Caco-2 (cell line): ENCODE measurements around the gene ZNF235. TPM values are rescaled to one million over a fixed set of nuclear protein-coding genes. Genes with fewer than 3 reads are reported as not detected.

Source experiments
- BruUV-seq: library from RNA; stranded (reverse); fragments of 400-500 nt; replicated peaks from 2 replicates; lab custom pipeline; 2021; lab: Mats Ljungman, UMichigan
- CTCF ChIA-PET: fragments of 300-600 bp; sonication (Branson Sonifier 250); formaldehyde crosslinking; loops from one replicate; lab custom pipeline; 2022; ENCODE audit warnings: antibody characterized with exemption; lab: Charles Lee
- POLR2A ChIA-PET: fragments of 300-600 bp; sonication (Branson Sonifier 250); formaldehyde crosslinking; loops from one replicate; lab custom pipeline; 2022; ENCODE audit warnings: antibody characterized with exemption; lab: Charles Lee
- DNase-seq, 2 experiments: peaks; one replicate each; pipeline versions ENCODE4 v3.0.0 to v3.0.0-alpha.2; 2020 to 2022
- H3K27me3 ChIP-seq: replicated peaks from 2 replicates; pipeline ENCODE4 v1.6.0; 2011; ENCODE audit warnings: low read length; ENCODE audit not compliant: control insufficient read depth, insufficient read depth
- H3K36me3 ChIP-seq: 2 replicates; pipeline ENCODE4 v1.5.1; 2011; ENCODE audit warnings: low read length; ENCODE audit not compliant: control insufficient read depth, insufficient read depth
- H3K4me1 ChIP-seq: fragments of 250-450 bp; sonication (Bioruptor Pico); 2 replicates; pipeline ENCODE4 v1.5.1; 2020; ENCODE audit warnings: mild to moderate bottlenecking
- H3K4me3 ChIP-seq: 2 replicates; pipeline ENCODE4 v1.5.1; 2011; ENCODE audit warnings: low read depth, mild to moderate bottlenecking, control low read depth, low read length
- H3K9me3 ChIP-seq: fragments of 250-450 bp; sonication (Bioruptor Pico); 2 replicates; pipeline ENCODE4 v1.5.1; 2020; ENCODE audit warnings: mild to moderate bottlenecking, moderate library complexity
- H3K27ac Mint-ChIP-seq: one replicate; pipeline ENCODE4 v1.8.0; 2022; ENCODE audit warnings: mixed read lengths; ENCODE audit not compliant: unreplicated experiment
- H3K27me3 Mint-ChIP-seq: one replicate; pipeline ENCODE4 v1.8.0; 2022; ENCODE audit warnings: mixed read lengths; ENCODE audit not compliant: insufficient read depth, unreplicated experiment
- H3K36me3 Mint-ChIP-seq: one replicate; pipeline ENCODE4 v1.8.0; 2022; ENCODE audit warnings: mild to moderate bottlenecking, mixed read lengths; ENCODE audit not compliant: insufficient read depth, unreplicated experiment
- H3K4me1 Mint-ChIP-seq: one replicate; pipeline ENCODE4 v1.8.0; 2022; ENCODE audit warnings: low read depth, mixed read lengths; ENCODE audit not compliant: unreplicated experiment
- H3K4me3 Mint-ChIP-seq: one replicate; pipeline ENCODE4 v1.8.0; 2022; ENCODE audit warnings: mild to moderate bottlenecking, moderate library complexity, mixed read lengths; ENCODE audit not compliant: unreplicated experiment
- H3K9me3 Mint-ChIP-seq: one replicate; pipeline ENCODE4 v1.8.0; 2022; ENCODE audit warnings: mixed read lengths; ENCODE audit not compliant: unreplicated experiment
- CTCF ChIP-seq, 2 experiments: fragments of 200-600 bp in 1 of 2; IDR thresholded peaks; 1 replicate in 1 of 2; 2 replicates in 1 of 2; pipeline versions ENCODE4 v1.5.1 to v1.8.0; 2011 to 2022; ENCODE audit warnings: antibody characterized with exemption in 1 of 2, control low read depth in 1 of 2, inconsistent platforms in 1 of 2, low read depth in 1 of 2, low read length in 1 of 2, mild to moderate bottlenecking in 1 of 2, moderate library complexity in 1 of 2; ENCODE audit not compliant: insufficient read depth in 1 of 2, severe bottlenecking in 1 of 2, unreplicated experiment in 1 of 2
- intact Hi-C: fragments of 100-400 bp; cut with micrococcal nuclease; formaldehyde crosslinking; loops from one replicate; pipeline ENCODE4 v1.10.0; 2022; ENCODE audit not compliant: unreplicated experiment
- total RNA-seq: library from RNA; stranded (reverse); gene quantifications from 2 replicates; pipeline ENCODE4 v1.2.3, GENCODE V29; 2022

The ZNF235 gene
- total RNA-seq, 1 experiment from 2014 or later, result 9.2 TPM

GRCh38 chr19:44303320-44303719 lies 1.5 kb downstream of the ZNF235 start:
- CTCF ChIA-PET, result no interaction called here
- H3K27me3 ChIP-seq, result no peaks in the 10 kb centered on the region
- H3K36me3 ChIP-seq, result no peaks in the 10 kb centered on the region
- 0 out of 2 replicates have a peak overlapping the region, but pooled peaks have one; percentile 75 for H3K4me3 ChIP-seq
- intact Hi-C loops, result no loop called here
- peak overlapping the region; percentile 84 for H3K4me3 Mint-ChIP-seq
- H3K4me1 ChIP-seq, result peaks cover 6% of the 10 kb centered on the region; the same call in 1 of the 2 replicates
- POLR2A ChIA-PET, result interaction anchor here (1.5 kb wide), 1 partner anchor 43 kb away, joined by 4 read pairs; no protein-coding TSS in a partner anchor
- H3K27me3 Mint-ChIP-seq, result no peaks in the 10 kb centered on the region
- H3K9me3 Mint-ChIP-seq, result peaks cover 7% of the 10 kb centered on the region
- no peaks in the 10 kb centered on the region for H3K4me1 Mint-ChIP-seq
- H3K27ac Mint-ChIP-seq, result no peak overlapping the region
- no peak for DNase-seq
- no peak for TF ChIP-seq CTCF (IDR thresholded peaks at IDR 0.05; ENCODE audit: insufficient read depth in 1 of 2, low read depth in 1 of 2, low read length in 1 of 2, severe bottlenecking in 1 of 2, unreplicated experiment in 1 of 2)
- H3K36me3 Mint-ChIP-seq, result peaks cover 30% of the 10 kb centered on the region
- 0 out of 2 replicates have a peak, but pooled peaks cover 3% of the 10 kb centered on the region for H3K9me3 ChIP-seq
- BruUV-seq, result no TSS peak

GRCh38 chr19:44284968-44285367 lies 19.9 kb downstream of the ZNF235 start:
- BruUV-seq, result no TSS peak
- POLR2A ChIA-PET, result no interaction called here
- H3K9me3 Mint-ChIP-seq, result peaks cover 20% of the 10 kb centered on the region

GRCh38 chr19:44282846-44283245 lies 22.0 kb downstream of the ZNF235 start:
- peaks cover 3% of the 10 kb centered on the region; the same call in 1 of the 2 replicates for H3K9me3 ChIP-seq
- ChIA-PET CTCF (no interaction called here), POLR2A (no interaction called here)
- no peak for TF ChIP-seq CTCF (IDR thresholded peaks at IDR 0.05; ENCODE audit: insufficient read depth in 1 of 2, low read depth in 1 of 2, low read length in 1 of 2, severe bottlenecking in 1 of 2, unreplicated experiment in 1 of 2)
- Mint-ChIP-seq H3K36me3 (peaks cover 5% of the 10 kb centered on the region), H3K4me3 (no peak overlapping the region), H3K4me1 (no peaks in the 10 kb centered on the region), H3K9me3 (peaks cover 28% of the 10 kb centered on the region), H3K27me3 (no peaks in the 10 kb centered on the region), H3K27ac (no peak overlapping the region)
- intact Hi-C loops, result no loop called here
- no peaks in the 10 kb centered on the region for H3K4me1 ChIP-seq
- BruUV-seq, result no TSS peak
- no peaks in the 10 kb centered on the region for H3K36me3 ChIP-seq
- no peak overlapping the region for H3K4me3 ChIP-seq
- no peaks in the 10 kb centered on the region for H3K27me3 ChIP-seq
- DNase-seq, result no peak

More at GRCh38 chr19:44284968-44285367, 19.9 kb downstream of the ZNF235 start:
- Histone ChIP-seq H3K27me3 (no peaks in the 10 kb centered on the region), H3K4me3 (no peak overlapping the region), H3K9me3 (peaks cover 3% of the 10 kb centered on the region; the same call in 1 of the 2 replicates), H3K36me3 (peaks cover 3% of the 10 kb centered on the region), H3K4me1 (no peaks in the 10 kb centered on the region)
- intact Hi-C loops, result no loop called here
- no peak for TF ChIP-seq CTCF (IDR thresholded peaks at IDR 0.05; ENCODE audit: insufficient read depth in 1 of 2, low read depth in 1 of 2, low read length in 1 of 2, severe bottlenecking in 1 of 2, unreplicated experiment in 1 of 2)
- peaks cover 26% of the 10 kb centered on the region for H3K36me3 Mint-ChIP-seq
- H3K4me3 Mint-ChIP-seq, result no peak overlapping the region
- H3K27ac Mint-ChIP-seq, result no peak overlapping the region
- no peaks in the 10 kb centered on the region for H3K27me3 Mint-ChIP-seq
- CTCF ChIA-PET, result no interaction called here
- no peaks in the 10 kb centered on the region for H3K4me1 Mint-ChIP-seq
- no peak for DNase-seq
